Heart left ventricle (tissue), 16 donors: Measurements from ENCODE around the gene DAB1. TPM values are rescaled to one million over a fixed set of nuclear protein-coding genes. Genes with fewer than 3 reads are reported as not detected.

Source experiments
- ATAC-seq, 4 donors: fragments of 200-7000 bp; cut with Tn5 transposase; one replicate each; pipeline ENCODE4 v1.9.1; 2020 to 2022; ENCODE audit warnings: moderate library complexity in 4 of 4, mild to moderate bottlenecking in 3 of 4, moderate number of reproducible peaks in 1 of 4
- DNase-seq, 5 donors: peaks; one replicate each; pipeline ENCODE4 v3.0.0-alpha.2; 2020
- H3K27ac ChIP-seq, 12 donors: fragments of 200-600 bp; sonication (generic) in 4 of 12; one replicate each; pipeline versions ENCODE4 v1.5.0 to v1.8.0; 2016 to 2022; ENCODE audit warnings: mild to moderate bottlenecking in 2 of 12
- H3K27me3 ChIP-seq, 9 donors: fragments of 200-600 bp; sonication (generic) in 2 of 9; one replicate each; pipeline versions ENCODE4 v1.5.1 to v1.8.0; 2016 to 2022; ENCODE audit warnings: mild to moderate bottlenecking in 3 of 9
- H3K36me3 ChIP-seq, 9 donors: fragments of 200-600 bp; sonication (generic) in 2 of 9; one replicate each; pipeline versions ENCODE4 v1.5.0 to v1.8.0; 2018 to 2022; ENCODE audit warnings: mild to moderate bottlenecking in 2 of 9
- H3K4me1 ChIP-seq, 12 donors: fragments of 200-600 bp; sonication (generic) in 4 of 12; one replicate each; pipeline versions ENCODE4 v1.5.0 to v1.8.0; 2016 to 2022; ENCODE audit warnings: mild to moderate bottlenecking in 3 of 12
- H3K4me3 ChIP-seq, 12 donors: fragments of 200-600 bp; sonication (generic) in 4 of 12; one replicate each; pipeline versions ENCODE4 v1.5.0 to v1.8.0; 2017 to 2022; ENCODE audit warnings: mild to moderate bottlenecking in 9 of 12, moderate library complexity in 4 of 12
- H3K9me3 ChIP-seq, 12 donors: fragments of 200-600 bp; sonication (generic) in 4 of 12; one replicate each; pipeline versions ENCODE4 v1.5.0 to v1.8.0; 2016 to 2022; ENCODE audit warnings: mild to moderate bottlenecking in 1 of 12
- CTCF ChIP-seq, 12 donors: fragments of 200-600 bp; sonication (generic) in 4 of 12; IDR thresholded peaks; one replicate each; pipeline versions ENCODE4 v1.5.0 to v1.8.0; 2018 to 2022; ENCODE audit warnings: antibody characterized with exemption in 12 of 12, mild to moderate bottlenecking in 5 of 12
- POLR2A ChIP-seq, 2 donors: fragments of 450-650 bp; IDR thresholded peaks; one replicate each; pipeline ENCODE4 v1.6.1; 2017; ENCODE audit warnings: antibody characterized with exemption in 2 of 2, mild to moderate bottlenecking in 2 of 2, moderate library complexity in 2 of 2
- WGBS, 4 donors: extraction: QIAGEN DNeasy Blood & Tissue Kit in 2 of 4; methylation state at CpG; one replicate each; pipeline versions ENCODE4 v1.1.5 to v1.1.7; 2013 to 2018; 5-methylcytosine and 5-hydroxymethylcytosine counted together
- intact Hi-C, 10 donors: fragments of 100-400 bp; cut with DNase I; formaldehyde crosslinking; loops; one replicate each; pipeline versions ENCODE4 v1.11.1 to v1.14.2; 2022
- polyA plus RNA-seq, 2 donors: library from polyadenylated mRNA; stranded (reverse); fragments of 200-250 nt; gene quantifications; one replicate each; pipeline ENCODE4 v1.2.3, GENCODE V29; 2013
- total RNA-seq, 9 donors: library from RNA; depleted of rRNA in 2 of 9; stranded (reverse); fragments of >200 nt in 2 of 9; fragmentation: NEBNext Ultra II Directional in 3 of 9; extraction: Animal tissue kit (Norgen Biotek cat#: 25700) in 3 of 9; gene quantifications; one replicate each; pipeline versions ENCODE4 v1.1.0 to v1.2.4, GENCODE V29; 2016 to 2023
- donor health status: ischemic (EF 13 %, LVEDD 7.1; RV severe dilation, severe dysfunction).
- donor health status: healthy with polysubstance abuse.
- donor health status: DM: no; HTN: yes; CAD: no.
- donor health status: DM: no; HTN: no; CAD: no.
- donor health status: ischemic (EF 25% LVEDD 6.9; RV normal size, moderate dysfunction).
- donor health status: ischemic (EF 25% LVEDD 5.7; RV mildly dilated, moderate dysfunction).
- donor health status: healthy.
- donor health status: DM: yes; HTN: yes; CAD: no.
- donor health status: ischemic (EF 35%, LVEDD 5.7; RV mildly dilated, moderate dysfunction).
- donor health status: nonischemic (EF 11% LVEDD 7.7; RV severe dilation, severe dysfunction).
- donor health status: DM: yes; HTN: yes; CAD: no.
- donor health status: PGD.
- donor health status: ischemic (EF 29% LVEDD 5.4; RV normal size, mild dysfunction).
- donor health status: nonischemic (EF 23%, LVEDD 6.1; RV moderate dilation, normal function).

DAB1 gene
- total and polyA plus RNA-seq, 11 donors = 0.26 to 28.8 (median 5.2) TPM

GRCh38 chr1:57304591-57304990 lies 119.3 kb downstream of the DAB1 start:
- no peak overlapping the region for H3K27ac ChIP-seq
- H3K4me1 ChIP-seq = peaks cover 0 to 11% (median 0%) of the 10 kb centered on the region in 12 donors
- DNase-seq = no peak
- TF ChIP-seq CTCF (IDR thresholded peaks at IDR 0.05) (no peak), POLR2A (IDR thresholded peaks at IDR 0.05) (no peak)
- intact Hi-C loops = no loop called here
- no peaks in the 10 kb centered on the region for H3K27me3 ChIP-seq
- no peak for ATAC-seq
- whole genome bisulfite sequencing, 4 donors = 95 to 99% (median 97%) methylated on average over 3 of the region's 3 CpGs
- H3K36me3 ChIP-seq = no peaks in the 10 kb centered on the region
- no peaks in the 10 kb centered on the region for H3K9me3 ChIP-seq
- no peak overlapping the region for H3K4me3 ChIP-seq

GRCh38 chr1:57302812-57303596 lies 120.9 kb downstream of the DAB1 start:
- Histone ChIP-seq H3K27me3 (no peaks in the 10 kb centered on the region), H3K4me3 (no peak overlapping the region), H3K36me3 (no peaks in the 10 kb centered on the region), H3K27ac (no peak overlapping the region), H3K4me1 (peaks cover 0 to 11% (median 0%) of the 10 kb centered on the region in 12 donors), H3K9me3 (no peaks in the 10 kb centered on the region)
- ATAC-seq (peak in 3 of 4 donors; percentile 23 to 46 (median 30)), DNase-seq (peak in 1 of 5 donors; percentile 7)
- TF ChIP-seq CTCF (IDR thresholded peaks at IDR 0.05) = no peak
- no peak for TF ChIP-seq POLR2A (IDR thresholded peaks at IDR 0.05)
- WGBS, 4 donors = 78 to 85% (median 80%) methylated on average over 5 of the region's 5 CpGs
- intact Hi-C loops = no loop called here

- no peaks in the 10 kb centered on the region for H3K36me3 ChIP-seq
- no peaks in the 10 kb centered on the region for H3K27me3 ChIP-seq
- no peak for ATAC-seq
- H3K27ac ChIP-seq = no peak overlapping the region
- WGBS, 4 donors = 90 to 94% (median 93%) methylated on average over 2 of the region's 2 CpGs
- DNase-seq = no peak
- no peaks in the 10 kb centered on the region for H3K9me3 ChIP-seq
- H3K4me1 ChIP-seq = peaks cover 0 to 11% (median 0%) of the 10 kb centered on the region in 12 donors
- intact Hi-C loops = no loop called here
- TF ChIP-seq CTCF (IDR thresholded peaks at IDR 0.05) (no peak), POLR2A (IDR thresholded peaks at IDR 0.05) (no peak)
- no peak overlapping the region for H3K4me3 ChIP-seq
Measured at GRCh38 chr1:57300186-57300585, 123.7 kb downstream of the DAB1 start.

- 63 to 71% (median 64%) methylated on average over 4 of the region's 4 CpGs for WGBS, 4 donors
- H3K4me1 ChIP-seq = peaks cover 0 to 3% (median 0%) of the 10 kb centered on the region in 12 donors
- H3K9me3 ChIP-seq = no peaks in the 10 kb centered on the region
- ATAC-seq (no peak), DNase-seq (no peak)
- H3K4me3 ChIP-seq = no peak overlapping the region
- TF ChIP-seq POLR2A (IDR thresholded peaks at IDR 0.05) = no peak
- no peak for TF ChIP-seq CTCF (IDR thresholded peaks at IDR 0.05)
- H3K27ac ChIP-seq = no peak overlapping the region
- intact Hi-C loops = no loop called here
- H3K27me3 ChIP-seq = no peaks in the 10 kb centered on the region
- H3K36me3 ChIP-seq = no peaks in the 10 kb centered on the region
Measured at GRCh38 chr1:57296726-57297250, 127.1 kb downstream of the DAB1 start.
